Measurements from ENCODE around the gene SPDYA. TPM values are rescaled to one million over a fixed set of nuclear protein-coding genes. Genes with fewer than 3 reads are reported as not detected.

Gene SPDYA
- total and polyA plus RNA-seq, 2 of the 13 experiments (the other 11 are each of a cell fraction or from before 2014, with no cell fraction given): 0.32 to 0.75 TPM

- TF ChIP-seq RFX5 (IDR thresholded peaks at IDR 0.05; ENCODE audit: low read depth, low read length) (no peak), REPIN1 (CRISPR knock-in tag; IDR thresholded peaks at IDR 0.05; ENCODE audit: borderline replicate concordance, low read depth) (peak; percentile 48; the same call in 1 of the 2 replicates), ZMYM2 (CRISPR knock-in tag; IDR thresholded peaks at IDR 0.05) (peak; percentile 70), ZNF331 (CRISPR knock-in tag; IDR thresholded peaks at IDR 0.05) (0 out of 2 replicates have a peak, but pooled peaks have one; percentile 34), TBX2 (CRISPR knock-in tag; IDR thresholded peaks at IDR 0.05; ENCODE audit: borderline replicate concordance) (no peak), KLF11 (CRISPR knock-in tag; IDR thresholded peaks at IDR 0.05) (peak; percentile 43; the same call in 1 of the 2 replicates), ZNF160 (CRISPR knock-in tag; IDR thresholded peaks at IDR 0.05) (no peak), PITX1 (CRISPR knock-in tag; IDR thresholded peaks at IDR 0.05) (no peak), RAD21 (CRISPR knock-in tag; IDR thresholded peaks at IDR 0.05) (peak; percentile 62), CTCF (CRISPR knock-in tag; IDR thresholded peaks at IDR 0.05) (peak; percentile 90), HNF1A (IDR thresholded peaks at IDR 0.05; ENCODE audit: low read depth) (no peak), HNF1A (CRISPR knock-in tag; IDR thresholded peaks at IDR 0.05; ENCODE audit: borderline replicate concordance) (no peak), STAG1 (CRISPR knock-in tag; IDR thresholded peaks at IDR 0.05) (peak; percentile 88), POGZ (CRISPR knock-in tag; IDR thresholded peaks at IDR 0.05) (no peak), DZIP1 (CRISPR knock-in tag; IDR thresholded peaks at IDR 0.05) (no peak), ZNF768 (CRISPR knock-in tag; IDR thresholded peaks at IDR 0.05) (no peak), MTA1 (CRISPR knock-in tag; IDR thresholded peaks at IDR 0.05; ENCODE audit: borderline replicate concordance) (no peak), ONECUT2 (CRISPR knock-in tag; IDR thresholded peaks at IDR 0.05) (no peak), THRA (CRISPR knock-in tag; IDR thresholded peaks at IDR 0.05; ENCODE audit: borderline replicate concordance) (0 out of 2 replicates have a peak, but pooled peaks have one; percentile 24), KLF16 (CRISPR knock-in tag; IDR thresholded peaks at IDR 0.05) (0 out of 4 replicates have a peak, but pooled peaks of 1 of the 2 experiments have one; percentile 40)
Observed at GRCh38 chr2:28821295-28821958, 10.8 kb downstream of the SPDYA start (continued).

Measured in HepG2 (cell line).